ENCODE results near the gene EARS2.
"Not testable (repeated sequence)": the region's sequence is repeated elsewhere in the genome, so short reads cannot be mapped to it uniquely, and the experiment has no call there.

Gene EARS2

GRCh38 chr16:23567602-23568001 lies 10.5 kb upstream of the EARS2 start:
- DNase-seq, result no peak

GRCh38 chr16:23566724-23567123 lies 9.6 kb upstream of the EARS2 start:
- DNase-seq, result no peak

- DNase-seq, result no peak
Observed at GRCh38 chr16:23564575-23565363, 7.6 kb upstream of the EARS2 start.

GRCh38 chr16:23563186-23563585 lies 6.0 kb upstream of the EARS2 start:
- no peak for DNase-seq

GRCh38 chr16:23562505-23562904 lies 5.4 kb upstream of the EARS2 start:
- no peak for DNase-seq

- DNase-seq, result no peak
Observed at GRCh38 chr16:23561586-23561985, 4.4 kb upstream of the EARS2 start.

GRCh38 chr16:23557779-23558702 lies 891 bp upstream of the EARS2 start:
- DNase-seq, result peak; percentile 8

GRCh38 chr16:23554536-23554935 lies 2.6 kb downstream of the EARS2 start:
- DNase-seq, result no peak

GRCh38 chr16:23552161-23552560 lies 5.0 kb downstream of the EARS2 start:
- DNase-seq, result no peak

GRCh38 chr16:23549938-23550337 lies 7.2 kb downstream of the EARS2 start:
- DNase-seq, result no peak

- DNase-seq, result no peak
Observed at GRCh38 chr16:23544436-23544835, 12.7 kb downstream of the EARS2 start.

GRCh38 chr16:23540817-23541178 lies 16.4 kb downstream of the EARS2 start:
- DNase-seq, result not testable (repeated sequence)

GRCh38 chr16:23539984-23540816 lies 16.9 kb downstream of the EARS2 start:
- no peak for DNase-seq

GRCh38 chr16:23538919-23539278 lies 18.3 kb downstream of the EARS2 start:
- no peak for DNase-seq

GRCh38 chr16:23537390-23537789 lies 19.8 kb downstream of the EARS2 start:
- DNase-seq, result no peak

- DNase-seq, result peak; percentile 8
Observed at GRCh38 chr16:23535901-23536300, 21.2 kb downstream of the EARS2 start.

GRCh38 chr16:23534868-23535860 lies 22.0 kb downstream of the EARS2 start:
- DNase-seq, result no peak

- no peak for DNase-seq
Observed at GRCh38 chr16:23532448-23532847, 24.7 kb downstream of the EARS2 start.

- no peak for DNase-seq
Observed at GRCh38 chr16:23530062-23530461, 27.1 kb downstream of the EARS2 start.

- DNase-seq, result no peak
Observed at GRCh38 chr16:23528644-23529310, 28.4 kb downstream of the EARS2 start.
